OCI-LY3 (cell line): ENCODE results near the gene PPM1M.
"Not testable (repeated sequence)": the region's sequence is repeated elsewhere in the genome, so short reads cannot be mapped to it uniquely, and the experiment has no call there.

Experiments used
- H2AFZ ChIP-seq: fragments of 200-600, 300-600 bp; shearing (Covaris generic); 2 replicates; pipeline ENCODE4 v1.6.0; 2014; ENCODE audit warnings: antibody characterized with exemption, low read depth, low read length
- H3K27ac ChIP-seq: fragments of 200-600, 300-600 bp; sonication (generic); 2 replicates; pipeline ENCODE4 v1.5.1; 2014; ENCODE audit warnings: mild to moderate bottlenecking, low read length, moderate library complexity, mixed read lengths
- H3K27me3 ChIP-seq: fragments of 200-600, 300-600 bp; sonication (generic); 2 replicates; pipeline ENCODE4 v1.6.1; 2014; ENCODE audit warnings: low read depth, low read length, mixed read lengths
- H3K36me3 ChIP-seq: fragments of 200-600, 300-600 bp; sonication (generic); replicated peaks from 2 replicates; pipeline ENCODE3; 2014; ENCODE audit warnings: low read depth, low read length, mixed read lengths
- H3K4me1 ChIP-seq: fragments of 300-600, 200-600 bp; sonication (generic); 2 replicates; pipeline ENCODE4 v1.6.1; 2014; ENCODE audit warnings: low read length, mixed read lengths
- H3K4me2 ChIP-seq: fragments of 200-600, 300-600 bp; sonication (generic); 2 replicates; pipeline ENCODE4 v1.6.1; 2014; ENCODE audit warnings: low read length, mixed read lengths
- H3K4me3 ChIP-seq: fragments of 300-600, 200-600 bp; sonication (generic); 2 replicates; pipeline ENCODE4 v1.5.1; 2014; ENCODE audit warnings: antibody characterized with exemption, mild to moderate bottlenecking, low read length, moderate library complexity
- H3K79me2 ChIP-seq: fragments of 300-600, 200-600 bp; shearing (Covaris generic); 2 replicates; pipeline ENCODE4 v1.6.1; 2014; ENCODE audit warnings: mild to moderate bottlenecking, low read length, mixed read lengths
- H3K9ac ChIP-seq: fragments of 300-600, 200-600 bp; shearing (Covaris generic); 2 replicates; pipeline ENCODE4 v1.6.0; 2014; ENCODE audit warnings: mild to moderate bottlenecking, low read length, moderate library complexity
- H3K9me3 ChIP-seq: fragments of 200-600, 300-600 bp; shearing (Covaris generic); 2 replicates; pipeline ENCODE4 v1.6.1; 2014; ENCODE audit warnings: low read length, mixed read lengths; ENCODE audit not compliant: insufficient read depth
- H4K20me1 ChIP-seq: fragments of 200-600, 300-600 bp; sonication (generic); 2 replicates; pipeline ENCODE4 v1.6.1; 2016; ENCODE audit warnings: low read length, mixed read lengths; ENCODE audit not compliant: insufficient read depth
- CTCF ChIP-seq: fragments of 200-600, 300-600 bp; sonication (generic); IDR thresholded peaks from 2 replicates; pipeline ENCODE4 v1.5.1; 2014; ENCODE audit warnings: antibody characterized with exemption, low read length, low read depth
- EZH2phosphoT487 ChIP-seq: fragments of 200-600 bp; shearing (Covaris generic); IDR thresholded peaks from 2 replicates; pipeline ENCODE4 v1.6.1; 2018; ENCODE audit warnings: antibody characterized with exemption, mixed run types, low read depth

Gene PPM1M

GRCh38 chr3:52269776-52270175 lies 24.2 kb downstream of the PPM1M start:
- Histone ChIP-seq H3K79me2 (peaks cover 96% of the 10 kb centered on the region), H3K4me3 (no peak overlapping the region), H3K4me2 (peak overlapping the region; percentile 54), H3K4me1 (peaks cover 44% of the 10 kb centered on the region), H4K20me1 (peaks cover 74% of the 10 kb centered on the region), H3K9me3 (no peaks in the 10 kb centered on the region), H3K9ac (no peak overlapping the region), H2AFZ (no peak overlapping the region), H3K36me3 (peaks cover 71% of the 10 kb centered on the region), H3K27me3 (no peaks in the 10 kb centered on the region), H3K27ac (peak overlapping the region; percentile 59)
- no peak for TF ChIP-seq EZH2phosphoT487
- TF ChIP-seq CTCF, result no peak

GRCh38 chr3:52270252-52270754 lies 24.7 kb downstream of the PPM1M start:
- TF ChIP-seq EZH2phosphoT487 (no peak), CTCF (no peak)
- H3K4me1 ChIP-seq, result peaks cover 44% of the 10 kb centered on the region
- peaks cover 97% of the 10 kb centered on the region for H3K79me2 ChIP-seq
- peak overlapping the region; percentile 59 for H3K27ac ChIP-seq
- no peak overlapping the region for H2AFZ ChIP-seq
- no peaks in the 10 kb centered on the region for H3K9me3 ChIP-seq
- peaks cover 70% of the 10 kb centered on the region for H3K36me3 ChIP-seq
- peak overlapping the region; percentile 54 for H3K4me2 ChIP-seq
- H3K4me3 ChIP-seq, result no peak overlapping the region
- no peaks in the 10 kb centered on the region for H3K27me3 ChIP-seq
- peaks cover 77% of the 10 kb centered on the region for H4K20me1 ChIP-seq
- H3K9ac ChIP-seq, result no peak overlapping the region

GRCh38 chr3:52272172-52272571 lies 26.6 kb downstream of the PPM1M start:
- H3K4me3 ChIP-seq, result peak overlapping the region; percentile 25; the same call in 1 of the 2 replicates
- H3K9ac ChIP-seq, H3K27me3 ChIP-seq, H3K9me3 ChIP-seq, H2AFZ ChIP-seq: not testable (repeated sequence)
- peak overlapping the region; percentile 54 for H3K4me2 ChIP-seq
- H4K20me1 ChIP-seq, result peaks cover 92% of the 10 kb centered on the region
- peaks cover 100% of the 10 kb centered on the region for H3K79me2 ChIP-seq
- peak overlapping the region; percentile 59 for H3K27ac ChIP-seq
- peaks cover 55% of the 10 kb centered on the region for H3K4me1 ChIP-seq
- peaks cover 63% of the 10 kb centered on the region for H3K36me3 ChIP-seq

GRCh38 chr3:52272831-52273230 lies 27.3 kb downstream of the PPM1M start:
- H3K9me3 ChIP-seq, result no peaks in the 10 kb centered on the region
- peaks cover 55% of the 10 kb centered on the region for H3K4me1 ChIP-seq
- no peak overlapping the region for H3K4me2 ChIP-seq
- H3K4me3 ChIP-seq, result no peak overlapping the region
- no peak for TF ChIP-seq CTCF
- TF ChIP-seq EZH2phosphoT487, result no peak
- no peaks in the 10 kb centered on the region for H3K27me3 ChIP-seq
- peaks cover 91% of the 10 kb centered on the region for H4K20me1 ChIP-seq
- peaks cover 58% of the 10 kb centered on the region for H3K36me3 ChIP-seq
- peaks cover 100% of the 10 kb centered on the region for H3K79me2 ChIP-seq
- H3K27ac ChIP-seq, result no peak overlapping the region
- no peak overlapping the region for H2AFZ ChIP-seq
- H3K9ac ChIP-seq, result no peak overlapping the region

- peaks cover 96% of the 10 kb centered on the region for H3K79me2 ChIP-seq
- peaks cover 50% of the 10 kb centered on the region for H3K4me1 ChIP-seq
- H3K4me2 ChIP-seq, H3K27me3 ChIP-seq, H3K9ac ChIP-seq, H2AFZ ChIP-seq, H3K9me3 ChIP-seq, H3K27ac ChIP-seq, H3K4me3 ChIP-seq: not testable (repeated sequence)
- peaks cover 74% of the 10 kb centered on the region for H4K20me1 ChIP-seq
- peaks cover 44% of the 10 kb centered on the region for H3K36me3 ChIP-seq
Measured at GRCh38 chr3:52274781-52275180, 29.2 kb downstream of the PPM1M start.
